K562 (cell line): ENCODE results near the gene PLEKHA6. TPM values are rescaled to one million over a fixed set of nuclear protein-coding genes. Genes with fewer than 3 reads are reported as not detected.

Experiments
- DMBX1 ChIP-seq: fragments of 250-450 bp; sonication (Bioruptor Pico); IDR thresholded peaks from 2 replicates; pipeline ENCODE4 v1.8.0; 2022; ENCODE audit warnings: inconsistent platforms, mild to moderate bottlenecking, moderate library complexity, borderline replicate concordance
- MLLT1 ChIP-seq, 2 experiments: fragments of 450-650 bp; IDR thresholded peaks; 2 replicates each; pipeline ENCODE4 v1.6.1; 2016
- MXI1 ChIP-seq: IDR thresholded peaks from 2 replicates; pipeline ENCODE4 v1.6.1; 2011; ENCODE audit warnings: low read depth, mild to moderate bottlenecking, improper control_type of control experiment, low read length
- MYBL2 ChIP-seq, 2 experiments: fragments of 450-650 bp in 1 of 2; sonication (generic) in 1 of 2; formaldehyde crosslinking in 1 of 2; IDR thresholded peaks; 2 replicates each; pipeline versions ENCODE4 v1.6.1 to v1.8.1; 2017 to 2022; ENCODE audit warnings: borderline replicate concordance in 1 of 2, inconsistent platforms in 1 of 2, low read depth in 1 of 2, mild to moderate bottlenecking in 1 of 2, missing genetic modification reagents in 1 of 2, moderate library complexity in 1 of 2
- MYNN ChIP-seq, 2 experiments: sonication (generic); formaldehyde crosslinking in 1 of 2; IDR thresholded peaks; 2 replicates each; pipeline versions ENCODE4 v1.5.0 to v1.6.1; 2016 to 2020; ENCODE audit warnings: antibody characterized with exemption in 1 of 2, missing genetic modification reagents in 1 of 2
- OTX1 ChIP-seq: fragments of 450-650 bp; formaldehyde crosslinking; IDR thresholded peaks from 2 replicates; pipeline ENCODE4 v1.4.0; 2022; ENCODE audit warnings: mild to moderate bottlenecking
- PTRF ChIP-seq: fragments of 450-650 bp; IDR thresholded peaks from 2 replicates; pipeline ENCODE4 v1.6.1; 2016; ENCODE audit warnings: mild to moderate bottlenecking, missing genetic modification characterization, missing compliant biosample characterization
- RFX1 ChIP-seq: fragments of 450-650 bp; IDR thresholded peaks from 2 replicates; pipeline ENCODE4 v1.6.1; 2016; ENCODE audit warnings: mild to moderate bottlenecking, moderate library complexity
- ZBED1 ChIP-seq: IDR thresholded peaks from 2 replicates; pipeline ENCODE4 v1.6.1; 2014
- ZBTB5 ChIP-seq: fragments of 450-650 bp; IDR thresholded peaks from 2 replicates; pipeline ENCODE4 v1.6.1; 2017; ENCODE audit warnings: antibody characterized with exemption
- ZC3H11A ChIP-seq: IDR thresholded peaks from 2 replicates; pipeline ENCODE4 v1.6.1; 2012; ENCODE audit warnings: low read depth, low read length, improper control_type of control experiment
- ZNF444 ChIP-seq: fragments of 250-450 bp; sonication (Bioruptor Pico); IDR thresholded peaks from 2 replicates; pipeline ENCODE4 v1.4.0; 2020; ENCODE audit warnings: mild to moderate bottlenecking, moderate library complexity
- ZNF507 ChIP-seq: conservative IDR thresholded peaks from 2 replicates; pipeline ENCODE4 v1.6.1; 2017; ENCODE audit warnings: missing genetic modification characterization, missing compliant biosample characterization
- ZNF57 ChIP-seq: fragments of 450-650 bp; formaldehyde crosslinking; IDR thresholded peaks from 2 replicates; pipeline ENCODE4 v1.4.0; 2020; ENCODE audit warnings: mild to moderate bottlenecking, moderate library complexity
- polyA plus RNA-seq, 8 experiments: library from polyadenylated mRNA; depleted of rRNA in 4 of 8; stranded (reverse) in 5 of 8; unstranded in 3 of 8; fragments of >200 nt; fragmentation: Nextera tagmentation in 2 of 8; fragmentation: Illumina TruSeq in 1 of 8; extraction: Ambion mirVana in 2 of 8; extraction: Trizol in 1 of 8; gene quantifications; 2 replicates each; pipeline versions ENCODE4 v1.2.1 to v1.2.3, GENCODE V29; 2011 to 2014; ENCODE audit warnings: inconsistent platforms in 1 of 8, missing spikeins in 1 of 8
- total RNA-seq, 7 experiments: library from RNA; depleted of rRNA in 6 of 7; stranded (reverse); fragments of >200 nt in 6 of 7; fragmentation: Illumina TruSeq in 2 of 7; extraction: Trizol in 2 of 7; gene quantifications; 2 replicates each; pipeline versions ENCODE4 v1.2.1 to v1.2.3, GENCODE V29; 2011 to 2021; ENCODE audit warnings: low replicate concordance in 1 of 7

PLEKHA6 gene
- total and polyA plus RNA-seq, 9 of the 15 experiments (the other 6 are each of a cell fraction or from before 2014, with no cell fraction given): under 0.01 to 0.33 (median 0.01) TPM; not detected in 4

- TF ChIP-seq ZBTB5 (no peak), PTRF (tag) (no peak), ZNF57 (CRISPR knock-in tag) (no peak), MXI1 (no peak), ZNF507 (tag) (no peak), ZBED1 (no peak), MLLT1 (IDR thresholded peaks at IDR 0.05) (no peak), MYNN (IDR thresholded peaks at IDR 0.05) (no peak), MYNN (CRISPR knock-in tag; IDR thresholded peaks at IDR 0.05) (no peak), OTX1 (CRISPR knock-in tag) (no peak), DMBX1 (CRISPR knock-in tag) (no peak), ZC3H11A (no peak), RFX1 (no peak), ZNF444 (CRISPR knock-in tag) (no peak), MYBL2 (IDR thresholded peaks at IDR 0.05; ENCODE audit: low read depth) (no peak), MYBL2 (CRISPR knock-in tag; IDR thresholded peaks at IDR 0.05; ENCODE audit: borderline replicate concordance) (no peak)
Observed at GRCh38 chr1:204268101-204268500, 91.6 kb downstream of the PLEKHA6 start (continued).
